SK-N-SH treated with all-trans-retinoic acid at 6 μM for 48 hours (cell line): ENCODE measurements around the gene MAPK8IP3.

Source experiments
- PATZ1 ChIP-seq: fragments of 250-450 bp; sonication (Bioruptor Pico); IDR thresholded peaks from 2 replicates; pipeline ENCODE4 v1.8.0; 2020; ENCODE audit warnings: mild to moderate bottlenecking, moderate library complexity, borderline replicate concordance
- RARB ChIP-seq: fragments of 250-450 bp; sonication (Bioruptor Pico); IDR thresholded peaks from 2 replicates; pipeline ENCODE4 v1.8.0; 2021; ENCODE audit warnings: mild to moderate bottlenecking, moderate library complexity

- TF ChIP-seq RARB (CRISPR knock-in tag) = no peak
- TF ChIP-seq PATZ1 (CRISPR knock-in tag) = no peak
Observed at GRCh38 chr16:1812732-1813163, 106.8 kb downstream of the MAPK8IP3 start.
